ENCODE measurements around the gene TRAF5. TPM values are rescaled to one million over a fixed set of nuclear protein-coding genes. Genes with fewer than 3 reads are reported as not detected.

TRAF5 gene, protein sequence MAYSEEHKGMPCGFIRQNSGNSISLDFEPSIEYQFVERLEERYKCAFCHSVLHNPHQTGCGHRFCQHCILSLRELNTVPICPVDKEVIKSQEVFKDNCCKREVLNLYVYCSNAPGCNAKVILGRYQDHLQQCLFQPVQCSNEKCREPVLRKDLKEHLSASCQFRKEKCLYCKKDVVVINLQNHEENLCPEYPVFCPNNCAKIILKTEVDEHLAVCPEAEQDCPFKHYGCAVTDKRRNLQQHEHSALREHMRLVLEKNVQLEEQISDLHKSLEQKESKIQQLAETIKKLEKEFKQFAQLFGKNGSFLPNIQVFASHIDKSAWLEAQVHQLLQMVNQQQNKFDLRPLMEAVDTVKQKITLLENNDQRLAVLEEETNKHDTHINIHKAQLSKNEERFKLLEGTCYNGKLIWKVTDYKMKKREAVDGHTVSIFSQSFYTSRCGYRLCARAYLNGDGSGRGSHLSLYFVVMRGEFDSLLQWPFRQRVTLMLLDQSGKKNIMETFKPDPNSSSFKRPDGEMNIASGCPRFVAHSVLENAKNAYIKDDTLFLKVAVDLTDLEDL
- 12.1 and 12.6 TPM in 2 replicates for total RNA-seq
- long read RNA-seq, transcript TRAF5-201 (11 exons, 3,972 nt): major isoform, 8 of 13 reads
- long read RNA-seq, partial matches to known transcripts: 2 of 13 reads
- long read RNA-seq, other reads (novel, unspliced or antisense): 3 of 13 reads

DNA sequence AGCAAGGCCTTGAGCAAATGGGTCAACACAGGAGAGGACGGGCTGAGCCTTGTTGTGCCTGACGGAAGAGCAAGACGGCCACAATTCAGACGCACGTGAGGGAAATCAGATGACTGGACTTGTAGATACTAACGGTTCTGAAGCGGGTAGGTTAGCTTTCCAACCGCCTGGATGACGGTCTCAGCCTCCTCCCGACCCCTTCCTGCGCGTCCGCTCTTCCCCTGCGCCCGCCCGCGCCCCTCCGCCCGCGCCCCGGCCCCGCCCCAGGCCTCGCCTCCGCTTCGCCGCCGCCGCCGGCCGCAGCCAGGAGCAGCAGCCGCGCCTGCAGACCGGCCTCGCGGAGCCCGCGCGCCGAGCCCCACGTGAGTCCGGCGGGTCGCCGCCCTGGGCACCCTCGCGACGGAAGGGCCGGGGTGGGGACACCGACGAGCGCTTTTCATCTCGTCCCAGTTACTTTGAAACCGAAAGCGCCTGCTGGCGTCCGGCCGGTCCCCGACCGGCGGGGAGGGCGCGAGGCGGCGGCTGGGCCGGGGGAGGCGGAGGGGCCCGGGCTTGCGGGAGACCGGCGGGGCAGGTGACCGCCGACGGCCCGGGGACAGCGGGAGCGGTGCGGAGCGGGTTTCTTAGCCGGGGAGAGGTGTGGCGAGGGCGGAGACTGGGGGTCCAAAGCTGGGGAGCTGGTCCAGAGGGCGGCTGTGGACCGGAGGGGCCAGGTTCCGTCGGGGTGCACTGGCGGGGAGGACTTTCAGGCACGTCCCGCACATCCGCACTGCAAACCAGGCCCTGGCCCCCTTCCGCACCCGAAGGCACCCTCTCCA lies at the start of gene TRAF5:
Gene TRAF5, plus strand, starts transcription at position 306 of the 818 bp plus-strand sequence. CDS start 26,407 bp downstream, outside the sequence.
- TF ChIP-seq, protein P1, sequence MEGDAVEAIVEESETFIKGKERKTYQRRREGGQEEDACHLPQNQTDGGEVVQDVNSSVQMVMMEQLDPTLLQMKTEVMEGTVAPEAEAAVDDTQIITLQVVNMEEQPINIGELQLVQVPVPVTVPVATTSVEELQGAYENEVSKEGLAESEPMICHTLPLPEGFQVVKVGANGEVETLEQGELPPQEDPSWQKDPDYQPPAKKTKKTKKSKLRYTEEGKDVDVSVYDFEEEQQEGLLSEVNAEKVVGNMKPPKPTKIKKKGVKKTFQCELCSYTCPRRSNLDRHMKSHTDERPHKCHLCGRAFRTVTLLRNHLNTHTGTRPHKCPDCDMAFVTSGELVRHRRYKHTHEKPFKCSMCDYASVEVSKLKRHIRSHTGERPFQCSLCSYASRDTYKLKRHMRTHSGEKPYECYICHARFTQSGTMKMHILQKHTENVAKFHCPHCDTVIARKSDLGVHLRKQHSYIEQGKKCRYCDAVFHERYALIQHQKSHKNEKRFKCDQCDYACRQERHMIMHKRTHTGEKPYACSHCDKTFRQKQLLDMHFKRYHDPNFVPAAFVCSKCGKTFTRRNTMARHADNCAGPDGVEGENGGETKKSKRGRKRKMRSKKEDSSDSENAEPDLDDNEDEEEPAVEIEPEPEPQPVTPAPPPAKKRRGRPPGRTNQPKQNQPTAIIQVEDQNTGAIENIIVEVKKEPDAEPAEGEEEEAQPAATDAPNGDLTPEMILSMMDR (conservative IDR thresholded peaks at IDR 0.05): no peak
- H3K27me3 Mint-ChIP-seq (ENCODE audit: low read depth): peaks cover 25% of the 10 kb centered on the region
- no peaks in the 10 kb centered on the region for H3K9me3 Mint-ChIP-seq
- H3K27ac Mint-ChIP-seq (ENCODE audit: unreplicated experiment): peak within 1 kb of the TSS; percentile 82
- no peaks in the 10 kb centered on the region for H3K36me3 Mint-ChIP-seq (ENCODE audit: low read depth)
- peak within 1 kb of the TSS; percentile 90 for H3K4me3 Mint-ChIP-seq
- DNase-seq (ENCODE audit: low read depth, low spot score): peak; percentile 57
- H3K4me1 Mint-ChIP-seq: peaks cover 31% of the 10 kb centered on the region

DNA sequence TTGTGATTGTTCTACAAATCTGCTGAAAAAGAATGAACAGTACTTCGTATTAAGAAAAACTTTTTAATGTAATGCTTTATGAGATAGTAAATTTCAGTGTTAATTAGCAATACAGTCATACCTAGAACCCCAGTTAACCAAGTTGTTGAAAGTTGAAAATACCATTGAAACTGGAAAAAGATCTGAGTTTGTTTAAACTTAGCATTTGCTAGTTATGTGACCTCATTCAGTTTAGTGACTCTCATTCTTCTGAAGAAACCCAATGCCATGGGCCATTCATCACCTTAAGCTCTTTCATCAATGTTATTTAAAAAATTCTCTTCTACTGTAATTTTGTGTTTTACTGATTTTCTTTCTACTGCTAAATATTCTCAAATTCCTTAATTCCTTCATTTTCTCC lies 47.3 kb upstream of the TRAF5 start:
- Mint-ChIP-seq H3K27ac (ENCODE audit: unreplicated experiment) (no peak overlapping the region), H3K4me3 (no peak overlapping the region), H3K27me3 (ENCODE audit: low read depth) (no peaks in the 10 kb centered on the region), H3K36me3 (ENCODE audit: low read depth) (no peaks in the 10 kb centered on the region), H3K9me3 (no peaks in the 10 kb centered on the region), H3K4me1 (no peaks in the 10 kb centered on the region)
- DNase-seq (ENCODE audit: low read depth, low spot score): no peak
- TF ChIP-seq, protein P1 (conservative IDR thresholded peaks at IDR 0.05): no peak

DNA sequence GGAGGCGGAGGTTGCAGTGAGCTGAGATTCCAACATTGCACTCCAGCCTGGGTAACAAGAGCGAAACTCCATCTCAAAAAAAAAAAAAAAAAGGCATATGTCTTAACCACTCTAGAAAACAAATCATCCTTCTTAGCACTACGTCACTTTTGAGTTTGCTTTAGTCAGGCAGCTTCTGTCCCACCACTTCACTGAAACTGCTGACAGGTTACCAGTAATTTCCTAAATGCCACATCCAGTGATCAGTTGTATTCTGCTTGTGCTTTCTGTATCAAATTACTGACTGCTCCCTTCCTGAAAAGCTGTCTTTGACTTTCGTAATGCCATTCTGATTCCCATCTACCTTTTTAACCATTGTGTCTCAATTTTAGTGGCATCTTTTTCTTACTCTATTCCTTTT lies 45.7 kb upstream of the TRAF5 start:
- H3K36me3 Mint-ChIP-seq (ENCODE audit: low read depth): peaks cover 4% of the 10 kb centered on the region
- H3K9me3 Mint-ChIP-seq: no peaks in the 10 kb centered on the region
- DNase-seq (ENCODE audit: low read depth, low spot score): no peak
- TF ChIP-seq, protein P1 (conservative IDR thresholded peaks at IDR 0.05): no peak
- no peak overlapping the region for H3K4me3 Mint-ChIP-seq
- no peak overlapping the region for H3K27ac Mint-ChIP-seq (ENCODE audit: unreplicated experiment)
- no peaks in the 10 kb centered on the region for H3K4me1 Mint-ChIP-seq
- no peaks in the 10 kb centered on the region for H3K27me3 Mint-ChIP-seq (ENCODE audit: low read depth)

DNA sequence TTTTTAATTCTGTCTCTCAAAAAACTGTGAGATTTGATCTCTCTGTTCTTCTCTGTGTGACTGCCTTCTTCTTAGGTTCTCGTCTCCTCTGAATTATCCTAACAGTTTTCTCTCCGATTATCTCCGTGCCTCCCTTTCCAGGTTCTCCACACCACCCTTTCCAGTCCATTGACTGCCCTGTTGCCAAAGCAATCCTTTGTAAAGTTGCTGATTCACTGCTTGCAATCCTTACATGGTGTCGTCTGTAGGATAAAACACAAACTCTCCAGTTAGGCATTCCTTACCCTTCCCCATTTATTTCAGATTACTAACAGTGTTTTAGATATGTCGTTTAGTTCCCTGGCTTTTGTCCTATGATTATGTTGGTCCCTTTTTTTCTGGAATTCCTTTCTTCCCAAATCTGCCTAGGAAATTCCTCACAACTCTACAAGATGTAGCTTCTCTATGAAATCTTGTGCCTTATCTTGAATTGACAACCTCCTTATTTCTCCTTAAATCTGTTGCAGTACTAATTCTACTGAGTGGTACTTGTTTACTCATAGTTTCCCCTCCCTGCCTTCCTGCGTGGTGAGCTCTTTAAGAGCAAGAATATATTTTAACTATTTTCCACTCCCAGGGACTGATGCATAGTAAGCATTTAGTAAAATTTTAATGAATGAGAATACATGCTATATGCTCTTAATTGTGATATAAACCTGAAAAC lies 45.2 kb upstream of the TRAF5 start:
- Mint-ChIP-seq H3K36me3 (ENCODE audit: low read depth) (peaks cover 4% of the 10 kb centered on the region), H3K27me3 (ENCODE audit: low read depth) (no peaks in the 10 kb centered on the region), H3K27ac (ENCODE audit: unreplicated experiment) (no peak overlapping the region), H3K4me3 (no peak overlapping the region), H3K4me1 (no peaks in the 10 kb centered on the region), H3K9me3 (no peaks in the 10 kb centered on the region)
- TF ChIP-seq, protein P1 (conservative IDR thresholded peaks at IDR 0.05): no peak
- DNase-seq (ENCODE audit: low read depth, low spot score): no peak

DNA sequence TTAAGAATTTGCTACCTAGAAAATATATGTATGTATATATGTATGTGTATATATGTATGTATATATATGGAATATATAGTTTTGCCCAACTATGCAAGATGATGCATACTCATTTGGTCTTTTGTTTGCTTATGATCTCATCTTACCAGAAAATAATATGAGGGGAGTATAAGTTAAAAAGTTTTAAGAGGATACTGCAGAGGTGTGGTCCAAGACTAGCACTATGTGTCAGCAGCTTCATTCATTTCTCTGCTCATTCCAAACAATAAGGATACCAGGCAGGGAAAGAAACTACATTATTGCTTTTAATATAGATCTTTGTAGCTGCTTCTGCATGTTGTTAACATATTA lies 44.6 kb upstream of the TRAF5 start:
- H3K27ac Mint-ChIP-seq (ENCODE audit: unreplicated experiment): no peak overlapping the region
- H3K4me3 Mint-ChIP-seq: no peak overlapping the region
- H3K9me3 Mint-ChIP-seq: no peaks in the 10 kb centered on the region
- H3K36me3 Mint-ChIP-seq (ENCODE audit: low read depth): peaks cover 6% of the 10 kb centered on the region
- DNase-seq (ENCODE audit: low read depth, low spot score): no peak
- TF ChIP-seq, protein P1 (conservative IDR thresholded peaks at IDR 0.05): no peak
- no peaks in the 10 kb centered on the region for H3K4me1 Mint-ChIP-seq
- no peaks in the 10 kb centered on the region for H3K27me3 Mint-ChIP-seq (ENCODE audit: low read depth)
